ENCODE measurements around the gene WHAMM.

GRCh38 chr15:82809308-82810060 lies at the start of gene WHAMM:
- TF ChIP-seq, protein P1, sequence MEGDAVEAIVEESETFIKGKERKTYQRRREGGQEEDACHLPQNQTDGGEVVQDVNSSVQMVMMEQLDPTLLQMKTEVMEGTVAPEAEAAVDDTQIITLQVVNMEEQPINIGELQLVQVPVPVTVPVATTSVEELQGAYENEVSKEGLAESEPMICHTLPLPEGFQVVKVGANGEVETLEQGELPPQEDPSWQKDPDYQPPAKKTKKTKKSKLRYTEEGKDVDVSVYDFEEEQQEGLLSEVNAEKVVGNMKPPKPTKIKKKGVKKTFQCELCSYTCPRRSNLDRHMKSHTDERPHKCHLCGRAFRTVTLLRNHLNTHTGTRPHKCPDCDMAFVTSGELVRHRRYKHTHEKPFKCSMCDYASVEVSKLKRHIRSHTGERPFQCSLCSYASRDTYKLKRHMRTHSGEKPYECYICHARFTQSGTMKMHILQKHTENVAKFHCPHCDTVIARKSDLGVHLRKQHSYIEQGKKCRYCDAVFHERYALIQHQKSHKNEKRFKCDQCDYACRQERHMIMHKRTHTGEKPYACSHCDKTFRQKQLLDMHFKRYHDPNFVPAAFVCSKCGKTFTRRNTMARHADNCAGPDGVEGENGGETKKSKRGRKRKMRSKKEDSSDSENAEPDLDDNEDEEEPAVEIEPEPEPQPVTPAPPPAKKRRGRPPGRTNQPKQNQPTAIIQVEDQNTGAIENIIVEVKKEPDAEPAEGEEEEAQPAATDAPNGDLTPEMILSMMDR (IDR thresholded peaks at IDR 0.05) = peak in 1 of 5 experiments; percentile 3
- peak; percentile 98 to 99 (median 99) for TF ChIP-seq POLR2AphosphoS5 (IDR thresholded peaks at IDR 0.05)
- no peak for TF ChIP-seq EP300 (IDR thresholded peaks at IDR 0.05; ENCODE audit: low read depth)
- TF ChIP-seq POLR2A (IDR thresholded peaks at IDR 0.05) = peak; percentile 98
